GM21576 (cell line): ENCODE measurements around the gene INSL3.

Experiments
- ATAC-seq: cut with Tn5 transposase; IDR thresholded peaks from one replicate; pipeline ENCODE4 v1.9.1; 2021; ENCODE audit warnings: mild to moderate bottlenecking, moderate library complexity; ENCODE audit not compliant: unreplicated experiment

Gene INSL3, protein sequence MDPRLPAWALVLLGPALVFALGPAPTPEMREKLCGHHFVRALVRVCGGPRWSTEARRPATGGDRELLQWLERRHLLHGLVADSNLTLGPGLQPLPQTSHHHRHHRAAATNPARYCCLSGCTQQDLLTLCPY

DNA sequence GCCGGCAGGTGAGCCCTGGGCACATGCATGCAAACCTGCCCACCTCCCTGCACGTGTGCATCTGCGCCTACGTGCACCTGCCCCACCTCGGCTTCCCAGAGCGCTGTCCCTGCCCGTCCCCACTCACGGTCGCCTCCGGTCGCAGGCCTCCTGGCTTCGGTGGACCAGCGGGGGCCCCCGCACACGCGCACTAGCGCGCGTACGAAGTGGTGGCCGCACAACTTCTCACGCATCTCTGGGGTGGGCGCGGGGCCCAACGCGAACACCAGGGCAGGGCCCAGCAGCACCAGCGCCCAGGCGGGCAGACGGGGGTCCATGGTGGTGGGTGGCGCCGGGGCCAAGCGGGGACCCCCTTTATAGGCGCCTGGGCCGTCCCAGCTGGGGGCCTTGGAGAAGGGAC, at the start of gene INSL3:
Gene INSL3, minus strand, starts transcription at position 330 of the 400 bp plus-strand sequence. Its CDS starts 13 bp downstream, at position 317.
- no peak for ATAC-seq

DNA sequence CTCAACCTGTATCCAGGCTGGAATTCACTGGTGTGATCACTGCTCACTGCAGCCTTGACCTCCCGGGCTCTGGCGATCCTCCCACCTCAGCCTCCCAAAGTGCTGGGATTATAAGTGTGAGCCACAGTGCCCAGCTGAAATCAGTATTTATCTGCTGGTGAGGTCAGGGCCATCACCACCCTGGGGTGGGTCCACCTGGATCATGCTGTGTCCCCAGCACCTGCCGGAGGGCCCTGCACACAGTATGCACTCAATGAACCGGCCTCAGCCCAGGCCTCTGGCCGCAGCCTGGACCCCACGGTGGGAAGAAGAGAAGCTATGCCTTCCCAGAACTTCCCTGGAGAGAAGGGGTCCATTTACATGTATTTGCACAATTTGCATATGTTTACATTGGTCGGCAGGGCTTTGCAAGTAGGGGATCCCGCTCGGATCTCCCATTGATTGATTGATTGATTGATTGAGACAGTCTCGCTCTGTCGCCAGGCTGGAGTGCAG, 47.8 kb upstream of the INSL3 start:
- no peak for ATAC-seq

DNA sequence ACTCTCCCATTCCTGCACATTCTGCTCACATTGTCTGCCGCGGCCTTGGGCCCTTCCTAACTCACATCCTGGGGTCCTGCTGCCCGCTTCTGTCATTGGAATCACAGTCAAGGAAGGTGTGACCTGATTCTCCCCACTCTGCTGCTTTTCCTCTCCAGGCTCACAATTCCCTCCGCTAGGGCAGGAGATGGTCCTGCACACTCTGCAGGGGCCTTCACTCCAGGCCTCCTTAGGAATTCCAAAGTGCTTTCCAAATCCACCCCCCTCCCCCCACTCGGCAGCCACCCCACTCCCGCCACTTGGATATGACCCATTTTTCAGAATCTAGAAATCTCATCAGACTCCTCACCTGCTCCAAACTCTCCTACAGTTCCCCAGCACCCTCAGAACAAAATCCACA, 47.4 kb upstream of the INSL3 start:
- ATAC-seq, result no peak

DNA sequence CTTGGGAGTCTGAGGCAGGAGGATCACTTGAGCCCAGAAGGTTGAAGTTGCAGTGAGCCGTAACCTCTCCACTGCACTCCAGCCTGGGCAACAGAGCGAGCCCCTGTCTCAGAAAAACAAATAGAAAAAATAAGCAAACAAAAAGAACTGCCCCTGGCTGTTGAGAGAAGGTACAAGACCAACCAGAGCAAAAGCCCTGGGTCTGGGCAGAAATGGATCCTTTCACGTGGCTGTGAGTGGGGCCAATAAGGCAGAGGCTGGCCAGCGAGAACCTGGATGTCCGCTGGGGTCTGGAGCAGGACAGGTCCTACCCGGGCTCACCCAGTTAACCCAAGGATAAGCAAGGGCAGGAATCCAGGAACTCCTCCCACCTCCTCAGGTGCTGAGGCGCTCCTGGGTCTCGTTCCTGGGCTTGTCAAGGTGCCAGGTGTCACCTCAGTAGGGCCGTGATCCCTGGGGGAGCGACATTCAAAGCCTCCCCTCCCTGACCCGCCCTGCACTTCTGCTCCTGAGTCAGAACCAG, 45.7 kb upstream of the INSL3 start:
- ATAC-seq, result no peak

DNA sequence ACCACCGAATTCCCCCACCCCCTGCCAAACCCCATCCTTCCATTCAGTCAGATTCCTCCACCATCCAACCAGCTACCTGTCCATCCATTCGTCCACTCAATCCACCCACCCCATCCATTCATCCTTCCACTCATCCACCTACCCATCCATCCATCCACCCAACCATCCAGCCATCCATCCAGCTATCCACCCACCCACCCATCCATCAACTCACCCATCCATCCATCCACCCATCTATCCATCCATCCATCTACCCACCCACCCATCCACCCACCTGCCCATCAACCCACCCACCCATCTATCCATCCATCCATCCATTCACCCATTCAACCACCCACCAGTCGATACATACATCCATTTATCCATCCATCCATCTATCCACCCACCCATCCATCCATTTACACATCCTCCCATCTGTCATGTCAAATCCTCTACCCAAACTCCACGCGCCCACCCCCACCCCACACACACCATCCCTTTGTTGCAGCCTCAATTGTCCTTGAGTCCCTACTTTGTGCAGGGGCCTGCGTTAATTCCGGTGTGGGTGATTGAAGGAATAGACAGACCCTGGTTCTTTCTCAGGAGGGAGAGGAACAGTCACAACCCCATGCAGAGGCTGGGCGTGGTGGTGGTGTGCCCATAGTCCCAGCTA, 45.1 kb upstream of the INSL3 start:
- ATAC-seq, result no peak

DNA sequence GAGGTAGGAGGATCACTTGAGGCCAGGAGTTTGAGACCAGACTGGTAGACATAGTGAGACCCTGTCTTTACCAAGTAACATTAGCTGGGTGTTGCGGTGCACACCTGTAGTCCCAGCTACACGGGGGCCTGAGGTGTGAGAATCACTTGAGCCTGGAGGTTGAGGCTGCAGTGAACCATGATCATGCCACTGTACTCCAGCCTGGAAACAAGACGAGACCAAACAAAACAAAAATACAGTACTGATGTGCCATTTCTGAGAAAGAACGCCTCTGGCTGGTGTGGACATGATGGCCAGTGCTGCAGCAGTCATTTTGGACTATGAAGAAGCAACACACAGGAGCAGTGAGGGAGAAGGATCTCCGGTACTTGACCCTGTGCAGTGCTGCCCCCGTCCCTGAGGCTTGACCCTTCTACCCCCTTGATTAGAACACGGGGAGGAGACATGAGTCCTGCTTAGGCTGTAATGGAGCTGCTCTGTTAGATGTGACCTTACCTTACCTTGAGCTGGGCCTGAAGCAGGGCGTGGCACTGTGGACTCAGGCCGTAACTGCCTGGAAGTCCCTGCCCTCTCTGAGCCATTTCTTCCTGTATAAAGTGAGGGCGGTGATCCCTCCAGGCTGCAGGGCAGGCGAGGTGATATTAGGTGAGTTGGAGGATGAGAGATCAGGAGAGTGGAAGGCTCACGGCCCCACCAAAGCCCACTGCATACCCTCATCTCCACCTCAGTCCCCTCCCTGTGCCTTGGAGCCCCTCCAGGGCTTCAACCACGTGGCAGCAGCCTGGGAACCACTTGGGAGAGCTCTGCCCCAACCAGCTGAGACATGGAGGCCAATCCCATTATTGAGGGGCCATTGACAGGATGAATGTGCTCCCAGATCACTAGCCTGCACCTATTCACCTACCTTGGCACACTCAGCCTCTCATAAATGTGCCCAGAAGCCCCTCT, 44.3 kb upstream of the INSL3 start:
- ATAC-seq, result no peak

DNA sequence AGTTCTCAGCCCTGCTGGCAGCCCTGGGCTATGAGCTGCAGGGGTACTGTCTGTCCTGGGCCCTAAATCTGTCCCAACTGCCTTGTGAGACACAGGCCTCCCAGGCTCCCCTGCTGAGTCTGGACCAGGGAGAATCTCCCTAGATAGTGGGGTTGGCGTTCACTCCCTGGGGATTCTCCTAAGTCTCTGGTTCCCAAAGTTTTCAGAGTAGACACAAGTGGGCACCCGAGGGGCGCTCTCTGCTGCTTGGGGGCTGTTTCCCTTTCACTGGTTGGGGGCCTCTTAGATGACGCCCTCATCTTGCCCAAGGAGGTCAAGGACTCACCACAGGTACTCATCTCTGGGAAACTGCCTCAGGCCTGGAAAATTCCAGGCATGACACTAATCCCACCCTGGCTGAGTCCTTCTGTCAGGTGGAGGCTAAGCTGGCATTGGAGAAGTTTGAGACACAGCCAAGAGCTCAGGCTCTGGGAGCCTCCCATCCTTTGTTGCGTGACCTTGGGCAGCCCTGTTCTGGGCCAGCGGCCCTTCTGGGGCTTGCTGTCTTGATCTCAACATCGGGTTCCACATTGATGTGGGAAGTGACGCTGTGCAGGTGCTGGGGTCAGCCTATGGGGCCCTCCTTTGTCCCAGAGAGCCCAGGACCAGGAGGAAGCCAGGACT, 42.3 kb upstream of the INSL3 start:
- no peak for ATAC-seq

DNA sequence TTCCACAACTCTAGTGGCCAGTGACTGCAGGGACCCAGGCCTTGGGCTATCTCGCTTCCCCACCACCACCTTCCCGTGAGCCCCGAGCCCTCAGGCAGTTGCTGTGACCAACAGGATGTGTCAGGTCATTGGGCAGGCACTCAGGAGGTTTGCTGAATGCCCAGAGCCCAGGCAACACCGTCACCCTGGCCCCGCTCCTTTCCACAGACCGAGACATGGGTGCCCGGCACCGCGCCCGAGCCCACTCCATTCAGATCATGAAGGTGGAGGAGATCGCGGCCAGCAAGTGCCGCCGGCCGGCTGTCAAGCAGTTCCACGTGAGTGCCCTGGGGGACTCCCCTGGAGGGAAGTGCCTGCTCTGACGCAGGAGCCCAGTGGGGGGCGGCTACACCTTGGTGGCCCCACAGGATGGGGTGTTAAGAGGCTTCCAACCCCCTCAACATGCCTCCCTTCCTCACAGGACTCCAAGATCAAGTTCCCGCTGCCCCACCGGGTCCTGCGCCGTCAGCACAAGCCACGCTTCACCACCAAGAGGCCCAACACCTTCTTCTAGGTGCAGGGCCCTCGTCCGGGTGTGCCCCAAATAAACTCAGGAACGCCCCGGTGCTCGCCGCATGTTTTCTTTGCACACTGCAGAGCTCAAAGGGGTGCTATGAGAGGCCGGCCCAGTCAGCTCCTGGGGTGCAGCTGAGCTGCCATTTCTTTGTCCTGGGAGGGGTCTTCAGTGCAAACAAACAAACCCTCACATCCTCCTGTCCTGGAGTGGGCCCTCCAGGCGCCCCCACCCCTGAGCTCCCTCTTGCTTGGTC, 41.6 kb upstream of the INSL3 start:
- no peak for ATAC-seq

DNA sequence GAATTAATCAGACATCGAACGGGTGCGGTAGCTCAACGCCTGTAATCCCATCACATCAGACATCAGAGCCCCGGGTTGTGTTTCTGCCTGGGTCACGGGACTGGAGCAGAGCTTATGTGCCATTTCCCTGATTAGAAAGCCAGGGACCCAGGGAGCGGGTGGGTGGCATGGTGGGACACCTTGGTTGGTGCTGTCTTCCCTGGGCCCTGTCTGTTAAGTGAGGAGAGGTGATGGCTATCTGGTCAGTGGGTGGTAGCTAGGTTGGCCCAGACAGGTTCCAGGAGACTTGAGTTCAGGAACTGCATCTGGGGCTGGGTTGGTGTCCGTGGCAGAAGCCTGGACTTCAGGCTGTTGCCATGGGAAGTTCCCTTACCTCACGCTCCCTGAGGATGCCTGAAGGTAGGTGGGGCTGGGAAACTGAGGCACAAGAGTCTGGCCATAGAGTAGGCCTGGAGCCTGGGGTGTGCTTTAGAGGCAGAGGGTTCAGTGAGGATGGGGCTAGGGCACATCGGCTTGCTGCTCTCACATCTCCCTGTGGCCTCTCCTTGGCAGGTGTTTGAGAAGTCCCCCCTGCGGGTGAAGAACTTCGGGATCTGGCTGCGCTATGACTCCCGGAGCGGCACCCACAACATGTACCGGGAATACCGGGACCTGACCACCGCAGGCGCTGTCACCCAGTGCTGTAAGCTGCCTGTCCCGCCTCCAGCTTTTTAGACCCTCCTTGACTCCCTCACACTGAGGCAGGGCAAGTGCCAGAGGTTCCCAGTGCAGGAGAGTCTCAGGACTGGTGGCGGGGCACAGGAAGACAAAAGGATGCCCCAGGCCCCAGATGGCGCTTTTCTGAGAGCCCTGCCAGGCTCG, 40.5 kb upstream of the INSL3 start:
- ATAC-seq, result no peak

DNA sequence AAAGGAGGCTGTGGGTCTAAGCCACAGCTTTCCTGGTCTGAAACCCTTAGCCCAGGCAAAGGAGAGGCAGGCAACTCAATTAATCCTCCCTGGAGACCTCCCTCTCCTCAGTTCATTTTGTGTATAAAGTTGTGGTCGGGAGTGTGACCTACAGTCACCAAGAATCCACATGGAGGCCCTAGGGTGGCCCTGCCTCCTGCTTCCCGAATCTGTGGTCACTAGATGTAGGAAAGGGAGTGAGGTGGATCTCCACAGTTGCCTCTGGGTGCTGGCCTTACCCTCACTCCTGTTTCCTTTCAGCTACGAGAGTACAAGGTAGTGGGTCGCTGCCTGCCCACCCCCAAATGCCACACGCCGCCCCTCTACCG, 39.7 kb upstream of the INSL3 start:
- ATAC-seq, result no peak

DNA sequence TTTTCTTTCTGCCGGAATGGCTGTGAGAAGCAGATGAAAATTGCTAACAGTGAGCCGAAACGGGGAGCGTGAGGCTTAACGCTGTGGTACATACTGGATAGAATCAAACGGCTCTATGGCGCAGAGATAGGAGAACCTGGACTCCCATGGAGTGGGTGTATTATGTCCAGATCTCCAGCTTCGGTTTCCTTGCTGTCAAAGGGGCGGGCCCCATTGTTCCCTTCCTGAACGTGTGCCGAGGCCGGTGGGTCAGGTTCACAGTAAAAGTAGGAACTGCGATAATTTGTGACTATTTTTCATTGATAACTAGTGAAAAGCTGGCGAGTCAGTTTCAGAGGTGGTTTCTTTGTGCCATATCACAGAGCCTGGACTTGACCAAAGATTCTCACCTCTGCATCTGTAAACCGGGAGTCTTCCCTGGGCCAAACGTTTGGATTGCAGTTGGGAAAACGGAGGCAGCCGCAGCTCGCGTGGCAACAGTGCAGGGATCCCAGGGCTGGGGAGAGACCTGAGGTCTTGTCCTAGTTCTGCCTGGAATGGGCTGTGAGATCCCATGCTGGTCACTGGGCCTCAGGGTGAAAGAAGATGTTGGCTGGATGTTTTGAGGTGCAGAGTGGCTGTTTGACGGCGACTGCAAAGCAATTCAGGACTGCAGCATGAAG, 39.1 kb upstream of the INSL3 start:
- ATAC-seq, result no peak

DNA sequence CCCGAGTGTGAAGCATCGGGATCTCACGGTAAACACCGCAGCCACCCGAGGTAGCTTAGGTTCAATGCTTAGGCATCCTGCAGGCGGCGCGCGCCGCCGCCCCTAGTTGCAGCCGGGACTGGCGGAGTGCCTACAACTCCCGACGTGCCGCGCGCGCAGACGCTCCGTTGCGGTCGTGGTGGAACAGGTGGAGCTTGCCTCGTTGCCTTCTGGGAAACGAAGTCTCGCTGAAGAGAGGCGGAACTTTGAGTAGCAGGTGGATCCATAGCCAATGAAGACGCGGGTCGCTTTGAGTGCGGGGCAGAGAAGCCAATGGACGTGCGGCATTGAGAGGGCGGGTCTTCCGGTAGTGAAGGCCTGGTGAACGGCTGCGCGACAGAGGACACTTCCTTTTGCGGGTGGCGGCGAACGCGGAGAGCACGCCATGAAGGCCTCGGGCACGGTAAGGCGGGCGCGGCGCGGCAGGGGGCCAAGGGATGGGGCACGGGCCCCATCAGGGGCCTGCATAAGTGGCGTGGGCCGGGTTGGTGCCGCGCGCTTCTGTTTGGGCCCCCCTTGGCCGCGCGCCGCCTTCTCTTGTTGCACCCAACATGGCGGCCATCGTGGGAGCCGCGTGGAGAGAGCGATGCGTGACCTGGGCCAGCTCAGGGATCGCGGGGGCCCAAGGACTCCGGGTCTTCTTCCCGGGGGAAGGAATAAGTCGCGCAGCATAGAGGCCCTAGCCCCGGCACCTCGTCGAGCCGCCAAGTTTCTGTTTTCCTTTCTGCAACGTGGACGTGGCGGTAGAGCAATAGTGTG, 38.4 kb upstream of the INSL3 start, which contains the start of gene RPL18A:
Gene RPL18A, plus strand, starts transcription at position 378 of the 798 bp plus-strand sequence. Its CDS starts 47 bp downstream, at position 425.
- peak; percentile 93 for ATAC-seq

DNA sequence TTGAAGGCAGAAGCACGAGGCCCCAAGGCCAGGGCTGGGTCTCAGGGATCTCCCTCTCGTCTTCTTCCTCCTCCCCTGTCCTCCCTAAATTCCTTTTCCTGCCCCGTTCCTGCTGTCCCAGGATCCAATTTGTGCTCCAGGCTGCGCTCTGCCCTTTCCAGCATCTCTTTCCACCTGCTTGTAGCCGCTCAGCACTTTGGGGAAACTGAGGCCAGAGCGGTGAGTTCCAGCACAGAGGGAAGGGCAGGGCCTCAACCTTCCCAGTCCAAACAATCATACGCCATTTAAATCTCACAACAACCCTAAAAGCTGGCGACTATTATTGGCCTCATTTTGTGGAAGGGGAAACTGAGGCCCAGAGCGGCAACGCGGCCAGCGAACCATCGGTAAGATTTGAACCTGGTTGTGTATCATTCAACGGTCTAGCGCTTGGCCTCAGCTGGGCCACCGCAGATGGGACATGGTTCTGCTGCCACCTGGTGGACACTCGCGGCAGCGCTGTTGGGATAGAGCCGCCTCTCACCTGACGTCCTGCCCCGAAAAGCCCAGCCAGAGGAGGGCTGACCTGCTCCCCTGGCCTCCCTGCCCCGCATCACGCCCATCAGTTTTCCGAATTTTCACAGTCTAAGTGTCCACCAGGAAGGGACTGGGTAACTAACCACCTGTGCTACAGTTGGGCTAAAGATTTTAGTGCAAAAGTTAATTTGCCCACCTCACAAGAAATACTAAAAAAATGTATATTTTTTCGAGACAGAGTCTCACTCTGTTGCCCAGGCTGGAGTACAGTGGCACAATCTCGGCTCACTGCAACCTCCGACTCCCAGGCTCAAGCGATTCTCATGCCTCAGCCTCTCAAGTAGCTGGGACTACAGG, 34.2 kb upstream of the INSL3 start:
- ATAC-seq, result no peak

DNA sequence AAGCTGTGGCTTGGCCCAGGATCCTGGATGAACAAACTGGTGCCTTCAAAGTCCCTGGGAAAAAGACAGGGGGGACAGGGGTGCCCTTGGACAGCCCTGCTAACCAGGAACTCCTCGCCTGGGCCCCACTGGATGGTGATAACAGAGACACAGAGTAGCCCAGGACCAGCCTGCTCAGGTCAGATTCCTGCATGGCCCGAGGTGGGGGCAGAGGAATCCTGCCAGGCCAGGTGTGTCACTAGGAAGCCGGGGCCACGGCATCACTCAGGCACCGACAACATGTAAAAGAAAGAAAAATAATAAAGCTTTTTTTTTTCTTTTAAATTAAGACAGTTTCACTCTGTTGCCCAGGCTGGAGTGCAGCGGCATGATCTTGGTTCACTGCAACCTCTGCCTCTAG, 32.7 kb upstream of the INSL3 start:
- no peak for ATAC-seq

DNA sequence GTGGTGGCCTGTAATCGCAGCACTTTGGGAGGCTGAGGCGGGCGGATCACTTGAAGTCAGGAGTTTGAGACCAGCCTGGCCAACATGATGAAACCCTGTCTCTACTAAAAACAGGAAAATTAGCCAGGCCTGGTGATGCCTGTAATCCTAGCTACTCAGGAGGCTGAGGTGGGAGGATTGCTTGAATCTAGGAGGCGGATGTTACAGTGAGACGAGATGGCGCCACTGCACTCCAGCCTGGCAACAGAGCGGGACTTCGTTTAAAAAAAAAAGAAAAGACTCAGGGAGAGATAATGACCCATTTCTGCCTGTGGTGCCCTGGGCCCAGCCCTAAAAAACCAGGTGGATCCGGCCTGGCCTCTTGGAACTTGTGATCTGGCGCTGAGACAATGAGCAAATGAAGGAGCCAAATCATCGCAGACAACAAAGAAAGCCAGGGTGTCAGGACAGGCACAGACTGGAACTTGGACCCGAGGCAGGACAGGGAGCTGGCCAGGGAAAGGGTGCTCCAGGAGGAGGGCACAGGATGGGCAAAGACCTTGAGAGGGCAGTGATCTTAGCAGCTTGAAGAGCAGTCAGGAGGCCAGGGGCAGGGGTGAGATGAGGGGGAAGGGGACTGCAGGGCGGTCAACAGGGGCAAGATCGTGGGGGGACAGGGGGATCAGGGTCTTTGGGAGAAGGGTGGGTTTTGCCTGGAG, 27.4 kb upstream of the INSL3 start:
- no peak for ATAC-seq
